GM11168 (cell line): ENCODE data around the gene PPP1R1A.

ENCODE experiments used
- in situ Hi-C: fragments of 300-500 bp; cut with MboI; formaldehyde crosslinking; loops from one replicate; pipeline ENCODE4 v1.12.0; 2022; ENCODE audit warnings: low sequenced_read_pairs; ENCODE audit not compliant: unreplicated experiment

Gene PPP1R1A

DNA sequence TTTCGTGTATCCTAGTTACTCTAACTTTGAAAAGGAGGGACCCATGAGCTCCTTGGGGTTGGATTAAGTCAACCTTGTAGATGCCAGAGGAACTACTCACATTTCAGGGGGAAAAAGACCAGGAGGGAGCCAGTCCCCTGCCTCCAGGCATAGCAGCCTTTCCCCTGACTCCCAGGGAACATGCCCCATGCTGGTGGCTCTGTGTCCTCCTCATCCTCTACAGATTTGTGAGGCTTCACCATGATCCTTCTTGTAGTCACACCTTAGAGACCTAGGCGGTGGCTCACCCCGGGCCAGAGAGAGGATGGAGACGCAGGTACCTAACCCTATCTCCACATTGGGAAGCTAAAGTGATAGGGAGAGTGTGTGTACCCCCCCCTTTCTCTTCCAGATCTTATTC is 16.0 kb upstream of the PPP1R1A start:
- in situ Hi-C loops = no loop called here

- in situ Hi-C loops = no loop called here
Observed at GRCh38 chr12:54603872-54604271, 15.4 kb upstream of the PPP1R1A start.

DNA sequence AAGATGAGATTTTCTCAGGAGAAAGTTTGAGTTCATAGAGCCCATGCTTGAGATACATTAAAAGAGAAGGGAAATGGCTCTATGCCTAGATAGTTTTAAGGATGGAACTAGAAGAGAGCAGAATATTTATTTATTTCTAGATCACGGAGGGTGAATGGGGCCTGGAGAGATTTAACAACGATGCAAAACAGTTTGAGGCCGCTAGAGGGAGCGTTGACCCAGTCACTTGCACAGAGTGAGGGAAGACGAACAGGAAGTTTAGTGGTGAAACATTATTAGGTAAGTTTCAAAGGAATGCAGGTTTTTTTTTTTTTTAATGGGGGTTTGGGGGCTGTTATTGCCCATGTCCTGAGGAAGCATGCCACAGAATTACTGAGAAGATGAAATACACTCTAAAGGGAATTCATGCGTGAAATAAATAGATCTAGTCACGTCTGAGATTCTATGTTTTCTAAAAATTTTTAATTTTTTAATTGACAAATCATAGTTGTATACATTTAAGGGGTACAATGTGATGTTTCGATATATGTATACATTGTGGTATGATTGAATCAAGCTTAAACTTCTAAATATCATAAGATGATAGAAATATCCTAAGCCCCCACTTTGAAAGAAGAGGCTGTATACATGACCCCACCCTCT is 14.8 kb upstream of the PPP1R1A start:
- in situ Hi-C loops = no loop called here

DNA sequence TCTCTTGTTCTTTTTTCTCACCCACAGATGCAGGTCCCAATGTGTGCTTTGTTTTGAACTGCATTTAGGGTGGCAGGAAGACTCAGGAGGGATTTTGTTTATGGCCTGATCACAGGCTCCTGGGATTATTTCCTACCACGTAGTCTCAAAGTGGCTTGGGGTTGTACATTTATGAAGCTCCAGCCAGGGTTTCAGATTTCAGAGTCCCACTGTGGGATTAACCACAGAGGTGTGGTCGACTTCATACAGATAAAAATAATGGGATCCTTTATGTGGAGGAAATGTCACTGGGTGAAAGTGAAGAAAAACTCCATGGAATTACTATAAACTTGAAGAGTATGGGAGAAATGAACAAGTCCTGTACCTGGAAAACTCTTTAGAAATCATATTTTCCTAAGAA is 14.2 kb upstream of the PPP1R1A start:
- in situ Hi-C loops = no loop called here

GRCh38 chr12:54601841-54602240 is 13.4 kb upstream of the PPP1R1A start:
- in situ Hi-C loops = no loop called here

- in situ Hi-C loops = no loop called here
Observed at GRCh38 chr12:54598970-54599369, 10.5 kb upstream of the PPP1R1A start.

DNA sequence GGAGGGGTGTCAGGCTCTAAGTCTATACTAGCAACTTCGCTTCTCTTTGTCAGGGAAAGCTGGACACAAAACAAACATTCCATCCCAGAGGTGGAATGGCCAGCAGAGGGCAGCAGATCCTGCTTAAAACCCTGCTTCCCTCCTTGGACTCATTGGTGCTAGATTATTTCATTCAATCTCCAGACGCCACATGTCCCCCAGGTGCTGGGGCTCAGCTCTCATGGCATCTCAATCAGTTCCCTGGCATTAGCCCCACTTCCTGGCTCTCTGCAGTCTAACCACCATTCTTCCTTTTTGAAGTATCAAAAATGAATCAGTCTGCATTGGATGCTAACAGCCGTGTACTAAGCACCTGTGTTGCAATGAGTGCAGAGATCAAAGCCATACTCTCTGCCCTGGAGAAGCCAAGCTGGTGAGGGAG is 8.1 kb upstream of the PPP1R1A start:
- in situ Hi-C loops = no loop called here

DNA sequence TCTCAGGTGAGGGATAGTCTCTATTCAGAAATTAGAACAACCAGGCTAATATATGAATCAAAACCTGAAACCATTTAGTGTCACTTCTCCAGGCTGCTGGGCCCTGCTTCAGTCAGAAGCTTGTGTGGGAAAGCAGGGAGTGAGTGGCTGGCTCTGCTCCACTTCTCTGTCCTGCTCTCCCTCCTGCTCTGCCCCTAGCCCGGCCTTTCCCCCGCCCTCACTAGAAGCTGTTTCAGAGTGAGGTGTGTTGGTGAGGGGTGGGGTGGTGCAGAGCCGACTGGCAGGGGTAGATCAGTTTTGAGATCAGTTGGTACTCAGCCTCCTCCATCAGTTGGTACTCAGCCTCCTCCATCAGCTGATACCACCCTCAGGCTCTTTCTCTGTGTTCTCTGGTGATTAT is 7.0 kb upstream of the PPP1R1A start:
- in situ Hi-C loops = no loop called here

- in situ Hi-C loops = no loop called here
Observed at GRCh38 chr12:54593725-54594124, 5.3 kb upstream of the PPP1R1A start.

DNA sequence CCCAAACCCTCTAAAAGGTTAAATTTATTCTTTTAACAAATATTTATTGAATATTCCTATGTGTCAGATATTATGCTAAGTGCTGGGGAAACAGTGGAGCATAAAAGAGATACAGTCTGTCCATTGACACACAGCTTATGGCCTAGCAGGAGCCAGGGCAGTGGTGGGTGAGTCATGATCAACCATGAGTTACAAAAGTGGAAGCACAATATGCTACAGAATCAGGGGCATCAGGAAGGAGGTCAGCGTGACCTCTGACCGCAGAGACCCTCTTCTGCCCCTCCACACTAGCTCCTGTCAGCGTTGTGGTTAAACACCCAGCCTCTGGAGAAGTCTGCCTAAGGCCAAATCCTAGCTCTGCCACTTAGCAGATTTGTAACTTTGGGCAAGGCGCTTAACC is 4.7 kb upstream of the PPP1R1A start:
- in situ Hi-C loops = no loop called here

DNA sequence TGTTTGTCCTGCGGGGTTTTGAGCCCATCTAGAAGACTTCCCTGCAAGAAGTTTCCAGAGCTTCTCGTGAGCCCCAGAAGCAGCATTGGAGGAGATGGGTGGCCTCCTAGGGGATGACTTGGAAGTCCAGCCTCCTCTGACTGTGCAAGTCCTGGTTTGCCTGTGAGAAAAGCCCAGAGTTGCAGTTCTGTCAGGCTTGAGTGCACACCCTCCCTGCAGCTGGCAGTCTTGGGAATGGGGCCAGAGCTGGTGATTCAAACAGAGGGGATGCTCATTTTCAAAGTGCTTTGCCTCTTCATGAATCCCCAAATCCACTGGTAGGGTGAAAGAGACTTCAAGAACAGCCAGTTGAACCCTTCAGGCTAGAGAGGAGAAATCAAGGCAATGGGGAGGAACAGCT is 3.9 kb upstream of the PPP1R1A start:
- in situ Hi-C loops = no loop called here

- in situ Hi-C loops = no loop called here
Observed at GRCh38 chr12:54590978-54591591, 2.6 kb upstream of the PPP1R1A start.

- in situ Hi-C loops = no loop called here
Observed at GRCh38 chr12:54589964-54590363, 1.5 kb upstream of the PPP1R1A start.

GRCh38 chr12:54588890-54589267 is 420 bp upstream of the PPP1R1A start:
- in situ Hi-C loops = no loop called here

DNA sequence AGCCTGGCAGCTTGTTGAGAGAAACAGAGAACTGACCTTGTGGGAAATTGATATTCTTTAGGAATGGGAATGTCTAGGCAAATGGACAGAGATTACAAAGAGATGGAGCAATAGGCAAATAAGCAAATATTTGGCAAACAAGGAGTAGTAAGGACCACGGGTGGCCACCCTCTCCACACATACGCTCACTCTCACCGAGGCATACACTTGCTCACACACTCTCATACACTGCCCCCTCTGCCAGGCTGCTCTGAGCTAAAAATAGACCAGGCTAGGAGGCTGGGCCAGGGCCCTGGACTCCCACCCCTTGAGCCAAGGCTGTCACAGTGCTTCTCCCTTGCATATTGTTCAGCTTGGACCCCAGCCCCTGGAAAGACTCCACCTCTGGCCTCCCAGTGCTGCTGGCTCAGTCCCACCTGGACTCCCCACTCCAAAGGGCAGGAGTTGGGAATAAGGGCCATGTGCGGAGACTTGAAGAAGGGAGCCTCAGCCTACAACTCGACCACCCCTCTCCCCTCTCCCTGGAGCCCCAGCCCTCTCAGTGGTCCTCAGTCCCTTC is 1.1 kb downstream of the PPP1R1A start:
- in situ Hi-C loops = no loop called here

- in situ Hi-C loops = no loop called here
Observed at GRCh38 chr12:54586620-54587019, 1.8 kb downstream of the PPP1R1A start.

- in situ Hi-C loops = no loop called here
Observed at GRCh38 chr12:54585243-54585642, 3.2 kb downstream of the PPP1R1A start.

DNA sequence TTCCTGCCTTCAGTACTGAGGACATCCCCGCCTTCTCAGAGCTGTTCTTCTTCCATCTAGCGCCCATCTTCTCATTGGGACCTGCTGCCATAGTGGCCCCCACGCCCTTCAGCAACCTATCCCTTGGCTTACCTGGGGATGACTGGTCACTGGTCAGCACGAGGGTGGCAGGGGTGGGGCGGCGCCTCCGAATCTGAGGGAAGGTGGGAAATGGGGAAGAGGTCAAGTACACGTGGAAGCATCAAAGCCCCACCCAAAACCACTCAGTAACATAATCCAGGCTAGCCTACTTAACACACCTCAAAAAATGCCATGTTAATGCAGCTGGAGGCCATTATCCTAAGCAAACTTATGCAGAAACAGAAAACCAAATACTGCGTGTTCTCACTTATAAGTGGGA is 4.3 kb downstream of the PPP1R1A start:
- in situ Hi-C loops = no loop called here

DNA sequence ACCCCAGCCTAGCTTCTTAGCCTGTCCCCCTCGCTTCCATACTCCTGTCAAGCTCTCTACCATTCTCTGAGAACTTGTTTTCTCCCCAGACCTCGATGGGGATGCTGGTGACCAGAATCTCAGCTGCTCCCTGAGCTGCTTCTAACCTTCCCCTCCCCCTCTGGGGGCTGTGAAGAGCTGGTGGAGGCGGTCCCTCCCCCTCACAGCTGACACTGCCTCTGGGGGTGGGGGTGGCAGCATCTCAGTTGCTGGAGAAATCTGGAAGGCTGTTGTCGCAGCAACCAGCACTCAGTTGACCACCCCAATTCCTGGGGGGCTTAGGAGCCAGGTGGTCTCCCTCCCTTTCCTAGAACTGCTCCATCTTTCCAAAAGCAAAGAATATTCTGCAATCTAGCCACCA is 4.7 kb downstream of the PPP1R1A start:
- in situ Hi-C loops = no loop called here

DNA sequence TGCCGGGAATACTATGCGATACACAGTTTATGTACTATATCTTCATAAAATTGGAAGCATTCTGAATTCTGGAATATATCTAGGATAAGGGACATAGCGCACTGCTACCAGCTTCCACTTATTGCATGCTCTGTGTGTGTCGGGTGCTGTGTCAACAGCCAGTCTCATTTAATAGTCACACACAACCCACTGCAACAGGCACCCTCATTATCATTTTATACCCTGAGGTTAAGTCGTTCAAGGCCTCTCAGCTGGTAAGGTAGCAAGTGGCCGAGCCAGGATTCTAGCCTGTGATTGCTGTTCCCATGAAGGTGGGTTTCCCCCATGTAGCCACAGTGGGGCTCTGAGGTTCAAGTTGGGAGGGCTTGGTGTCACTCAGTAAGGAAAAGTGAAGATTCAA is 7.0 kb downstream of the PPP1R1A start:
- in situ Hi-C loops = no loop called here

- in situ Hi-C loops = no loop called here
Observed at GRCh38 chr12:54579696-54580333, 8.6 kb downstream of the PPP1R1A start.

- in situ Hi-C loops = no loop called here
Observed at GRCh38 chr12:54579258-54579657, 9.2 kb downstream of the PPP1R1A start.
